Activated CD8-positive, alpha-beta memory T cell treated with anti-CD3 and anti-CD28 coated beads, Interleukin-2, amount 50 U/mL, for 4 hours (primary cell): Measurements from ENCODE around the gene NXPH4.

Source experiments
- DNase-seq: peaks from one replicate; pipeline ENCODE4 v3.0.0-alpha.2; 2020

The NXPH4 gene

GRCh38 chr12:57248934-57249742 is 32.5 kb downstream of the NXPH4 start:
- no peak for DNase-seq

- DNase-seq: no peak
Observed at GRCh38 chr12:57250541-57250940, 33.9 kb downstream of the NXPH4 start.

- DNase-seq: no peak
Observed at GRCh38 chr12:57250956-57251355, 34.4 kb downstream of the NXPH4 start, which contains the start of gene STAC3. STAC3 (minus strand) TSS chr12:57251187; CDS start chr12:57249636, 1,551 bp downstream.

GRCh38 chr12:57254506-57255280 is 38.1 kb downstream of the NXPH4 start:
- no peak for DNase-seq

- no peak for DNase-seq
Observed at GRCh38 chr12:57255916-57256315, 39.3 kb downstream of the NXPH4 start.

- no peak for DNase-seq
Observed at GRCh38 chr12:57258977-57259970, 42.7 kb downstream of the NXPH4 start.

- no peak for DNase-seq
Observed at GRCh38 chr12:57260366-57260765, 43.8 kb downstream of the NXPH4 start.

- no peak for DNase-seq
Observed at GRCh38 chr12:57261428-57261865, 44.9 kb downstream of the NXPH4 start.

GRCh38 chr12:57262126-57262822 is 45.7 kb downstream of the NXPH4 start:
- DNase-seq: no peak

- DNase-seq: no peak
Observed at GRCh38 chr12:57263096-57263495, 46.5 kb downstream of the NXPH4 start.

GRCh38 chr12:57266681-57267080 is 50.1 kb downstream of the NXPH4 start:
- DNase-seq: no peak

GRCh38 chr12:57268264-57268663 is 51.7 kb downstream of the NXPH4 start:
- no peak for DNase-seq

GRCh38 chr12:57270966-57271470 is 54.4 kb downstream of the NXPH4 start:
- DNase-seq: no peak

- no peak for DNase-seq
Observed at GRCh38 chr12:57272337-57273151, 56.0 kb downstream of the NXPH4 start.

- DNase-seq: no peak
Observed at GRCh38 chr12:57273516-57273915, 56.9 kb downstream of the NXPH4 start.
